ENCODE measurements around the gene MS4A3.
"Not testable (repeated sequence)": the region's sequence is repeated elsewhere in the genome, so short reads cannot be mapped to it uniquely, and the experiment has no call there.

The MS4A3 gene

GRCh38 chr11:60056349-60056969, at the start of gene MS4A3:
Gene MS4A3 (plus strand): TSS chr11:60056665. CDS start chr11:60061161, 4,496 bp downstream.
- no peak for DNase-seq (ENCODE audit: low read depth)

GRCh38 chr11:60016881-60017280, 39.6 kb upstream of the MS4A3 start, which contains the start of gene OOSP4B:
Gene OOSP4B (plus strand): TSS chr11:60017181.
- DNase-seq (ENCODE audit: low read depth) = no peak

- no peak for DNase-seq (ENCODE audit: low read depth)
Observed at GRCh38 chr11:60018058-60018457, 38.4 kb upstream of the MS4A3 start.

GRCh38 chr11:60020376-60020775, 36.1 kb upstream of the MS4A3 start:
- not testable (repeated sequence) for DNase-seq (ENCODE audit: low read depth)

GRCh38 chr11:60029015-60029632, 27.3 kb upstream of the MS4A3 start:
- DNase-seq (ENCODE audit: low read depth) = no peak

- DNase-seq (ENCODE audit: low read depth) = no peak
Observed at GRCh38 chr11:60040109-60040508, 16.4 kb upstream of the MS4A3 start, which contains the start of gene OOSP2. Gene OOSP2 (plus strand): TSS chr11:60040409. CDS start chr11:60040460, 51 bp downstream.

GRCh38 chr11:60050422-60050821, 6.0 kb upstream of the MS4A3 start:
- DNase-seq (ENCODE audit: low read depth) = not testable (repeated sequence)

GRCh38 chr11:60050839-60051238, 5.6 kb upstream of the MS4A3 start:
- DNase-seq (ENCODE audit: low read depth) = not testable (repeated sequence)

- no peak for DNase-seq (ENCODE audit: low read depth)
Observed at GRCh38 chr11:60059052-60059451, 2.6 kb downstream of the MS4A3 start.

- DNase-seq (ENCODE audit: low read depth) = no peak
Observed at GRCh38 chr11:60059521-60060240, 3.2 kb downstream of the MS4A3 start.

- no peak for DNase-seq (ENCODE audit: low read depth)
Observed at GRCh38 chr11:60064111-60064510, 7.6 kb downstream of the MS4A3 start.

- DNase-seq (ENCODE audit: low read depth) = no peak
Observed at GRCh38 chr11:60065801-60066200, 9.3 kb downstream of the MS4A3 start.

GRCh38 chr11:60069450-60069849, 13.0 kb downstream of the MS4A3 start:
- DNase-seq (ENCODE audit: low read depth) = no peak

- DNase-seq (ENCODE audit: low read depth) = not testable (repeated sequence)
Observed at GRCh38 chr11:60071644-60072043, 15.2 kb downstream of the MS4A3 start.

- no peak for DNase-seq (ENCODE audit: low read depth)
Observed at GRCh38 chr11:60077216-60077817, 20.9 kb downstream of the MS4A3 start.

GRCh38 chr11:60077981-60078380, 21.5 kb downstream of the MS4A3 start:
- no peak for DNase-seq (ENCODE audit: low read depth)

GRCh38 chr11:60078745-60079144, 22.3 kb downstream of the MS4A3 start:
- DNase-seq (ENCODE audit: low read depth) = no peak

GRCh38 chr11:60080535-60080934, 24.1 kb downstream of the MS4A3 start:
- DNase-seq (ENCODE audit: low read depth) = no peak

- no peak for DNase-seq (ENCODE audit: low read depth)
Observed at GRCh38 chr11:60084631-60085273, 28.3 kb downstream of the MS4A3 start.

- DNase-seq (ENCODE audit: low read depth) = no peak
Observed at GRCh38 chr11:60085909-60086308, 29.4 kb downstream of the MS4A3 start.

- no peak for DNase-seq (ENCODE audit: low read depth)
Observed at GRCh38 chr11:60087239-60087638, 30.8 kb downstream of the MS4A3 start.

GRCh38 chr11:60088364-60088763, 31.9 kb downstream of the MS4A3 start, which contains the start of gene MS4A2:
Gene MS4A2 (plus strand): TSS chr11:60088664. CDS start chr11:60088766, 102 bp downstream.
- DNase-seq (ENCODE audit: low read depth) = no peak

Measured in amniotic epithelial cell (primary cell).